HG02623 (cell line): ENCODE measurements around the gene GRM5.
"Not testable (repeated sequence)": the region's sequence is repeated elsewhere in the genome, so short reads cannot be mapped to it uniquely, and the experiment has no call there.

Source experiments
- ATAC-seq: cut with Tn5 transposase; IDR thresholded peaks from one replicate; pipeline ENCODE4 v1.9.1; 2021; ENCODE audit warnings: moderate library complexity; ENCODE audit not compliant: unreplicated experiment

GRM5 gene

DNA sequence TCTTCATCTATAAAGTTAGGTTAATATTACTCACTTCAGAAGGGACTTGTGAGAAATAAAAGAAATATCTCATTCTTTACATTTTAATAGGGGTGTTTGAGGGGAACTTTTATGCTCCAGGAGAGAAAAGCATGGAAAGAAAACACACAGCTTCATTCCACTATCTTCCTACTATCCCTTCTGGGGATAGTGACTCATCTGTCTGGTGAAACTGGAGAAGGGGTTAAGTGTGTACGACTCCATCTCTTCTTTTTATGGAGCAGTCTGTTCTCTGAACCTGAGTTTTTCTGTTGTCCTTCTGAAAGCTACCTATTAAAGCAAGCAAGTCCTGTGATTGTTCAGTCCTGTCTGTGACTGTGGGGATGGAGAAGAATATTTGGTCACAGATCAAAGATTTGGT, 227.6 kb downstream of the GRM5 start:
- not testable (repeated sequence) for ATAC-seq

GRCh38 chr11:88835709-88836108, 230.1 kb downstream of the GRM5 start:
- not testable (repeated sequence) for ATAC-seq

GRCh38 chr11:88831303-88831890, 234.4 kb downstream of the GRM5 start:
- ATAC-seq: no peak

DNA sequence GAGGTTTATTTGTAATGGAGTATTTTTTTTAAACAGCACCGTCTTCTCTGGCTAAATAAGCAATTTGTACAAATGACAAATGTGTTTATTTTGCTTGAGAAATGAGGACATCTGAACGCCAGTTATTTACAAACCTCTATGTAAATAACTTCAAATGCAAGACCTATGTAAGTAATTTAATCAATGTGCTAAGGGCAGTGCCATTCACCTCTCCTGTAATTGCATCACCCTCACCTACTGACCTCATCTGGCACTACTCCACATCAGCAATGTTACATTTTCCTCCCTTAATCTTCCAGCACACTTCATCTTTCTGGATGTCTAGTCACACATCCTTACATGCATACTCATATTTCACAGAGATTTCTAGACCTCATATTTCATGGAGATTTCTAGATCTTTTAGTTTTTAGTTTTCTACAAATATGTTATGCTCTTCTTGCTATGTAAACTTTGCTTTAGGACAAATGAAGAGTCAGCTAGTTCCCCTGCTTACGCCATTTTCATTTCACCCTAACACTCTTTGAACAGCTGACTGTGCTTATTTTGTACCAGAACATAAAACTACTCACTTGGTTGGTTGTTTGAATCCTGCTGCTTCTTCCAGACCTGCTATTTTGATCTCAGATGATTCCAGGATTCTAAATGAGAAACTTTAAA, 238.6 kb downstream of the GRM5 start:
- no peak for ATAC-seq

DNA sequence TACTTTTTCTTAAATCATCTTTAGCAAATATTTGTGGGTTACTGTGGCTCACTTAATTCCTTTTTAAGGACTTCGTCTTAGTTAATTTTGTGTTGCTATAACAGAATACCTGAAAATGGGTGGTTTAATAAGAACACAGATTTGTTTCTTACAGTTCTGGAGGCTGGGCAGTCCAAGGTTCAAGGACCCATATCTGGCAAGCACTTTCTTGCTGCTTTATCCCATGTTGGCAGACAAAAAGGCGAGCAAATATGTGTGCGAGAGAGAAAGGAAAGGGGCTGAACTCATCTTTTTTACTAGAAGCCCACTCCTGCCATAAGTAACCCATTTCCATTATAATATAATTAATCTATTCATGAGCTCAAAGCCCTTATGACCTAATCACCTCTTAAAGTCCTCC, 246.2 kb downstream of the GRM5 start:
- no peak for ATAC-seq

GRCh38 chr11:88818978-88819377, 246.8 kb downstream of the GRM5 start:
- no peak for ATAC-seq

DNA sequence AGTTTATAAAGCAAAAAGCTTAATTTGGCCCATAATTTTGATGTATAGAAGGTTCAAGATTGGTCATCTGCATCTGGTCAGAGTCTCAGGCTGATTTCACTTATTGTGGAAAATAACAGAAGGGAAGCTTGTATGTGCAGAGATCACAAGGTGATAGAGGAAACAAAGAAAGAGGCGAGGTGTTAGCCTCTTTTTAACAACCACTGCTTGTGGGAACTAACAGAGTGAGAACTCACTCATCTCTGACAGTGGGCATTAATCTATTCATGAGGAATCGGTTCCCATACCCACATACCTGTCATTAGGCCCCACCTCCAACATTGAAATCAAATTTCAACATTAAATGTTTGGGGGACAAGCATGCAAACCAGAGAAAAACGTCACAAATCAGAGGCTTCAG, 250.3 kb downstream of the GRM5 start:
- no peak for ATAC-seq

- peak; percentile 50 for ATAC-seq
Measured at GRCh38 chr11:88814076-88814475, 251.7 kb downstream of the GRM5 start.

DNA sequence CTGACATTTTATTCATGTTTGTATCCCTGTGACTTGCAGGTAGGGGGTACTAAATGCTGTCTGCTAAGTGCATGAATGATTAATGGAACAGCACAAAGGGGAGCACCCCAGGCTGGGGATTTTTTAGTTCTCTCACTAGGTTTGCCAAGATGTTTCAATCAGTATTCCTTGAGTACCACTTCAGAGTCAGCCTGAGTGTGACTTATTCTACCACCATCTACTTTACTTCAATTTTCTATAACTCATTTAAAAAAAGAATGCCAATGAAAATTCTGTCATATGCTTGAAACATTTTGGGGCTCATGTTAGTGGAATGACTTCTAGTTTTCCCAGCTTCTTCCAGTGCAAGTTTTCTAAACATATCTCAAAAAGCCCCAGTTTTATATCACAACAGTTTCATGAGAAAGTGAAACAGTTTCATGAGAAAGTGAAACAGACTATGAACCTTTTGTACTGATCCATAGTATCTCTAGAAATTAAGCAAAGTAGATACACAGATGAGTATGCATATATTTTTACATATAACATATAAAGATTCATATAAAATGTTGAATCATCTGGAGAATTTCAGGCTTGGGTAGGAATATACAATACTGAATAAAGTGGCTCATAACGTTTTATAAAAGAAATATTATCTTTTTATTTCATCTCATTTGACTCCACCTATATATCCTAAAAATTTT, 252.4 kb downstream of the GRM5 start:
- peak; percentile 80 for ATAC-seq

- ATAC-seq: no peak
Measured at GRCh38 chr11:88810420-88811097, 255.2 kb downstream of the GRM5 start.

- no peak for ATAC-seq
Measured at GRCh38 chr11:88809126-88809525, 256.7 kb downstream of the GRM5 start.

DNA sequence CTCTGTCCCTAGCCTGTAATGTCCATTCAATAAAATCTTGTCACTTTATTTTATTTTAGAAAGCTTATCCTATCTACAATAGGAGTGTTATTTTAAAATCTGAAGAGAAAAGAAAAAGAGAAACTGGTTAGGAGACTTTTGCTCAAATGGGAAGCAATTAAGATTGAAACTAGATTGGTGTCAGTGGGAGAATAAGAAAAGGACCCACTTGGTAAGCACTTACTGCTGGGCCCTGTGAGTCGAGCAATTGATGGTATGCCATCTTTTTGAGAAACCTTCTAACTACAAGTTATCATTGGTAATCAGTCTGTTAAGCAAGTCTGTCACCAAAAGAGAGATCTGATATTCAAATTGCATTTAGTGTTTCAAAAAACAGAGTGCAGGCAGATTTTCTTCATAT, 258.4 kb downstream of the GRM5 start:
- ATAC-seq: no peak

- ATAC-seq: no peak
Measured at GRCh38 chr11:88806410-88806809, 259.4 kb downstream of the GRM5 start.

- ATAC-seq: no peak
Measured at GRCh38 chr11:88801484-88802123, 264.2 kb downstream of the GRM5 start.

DNA sequence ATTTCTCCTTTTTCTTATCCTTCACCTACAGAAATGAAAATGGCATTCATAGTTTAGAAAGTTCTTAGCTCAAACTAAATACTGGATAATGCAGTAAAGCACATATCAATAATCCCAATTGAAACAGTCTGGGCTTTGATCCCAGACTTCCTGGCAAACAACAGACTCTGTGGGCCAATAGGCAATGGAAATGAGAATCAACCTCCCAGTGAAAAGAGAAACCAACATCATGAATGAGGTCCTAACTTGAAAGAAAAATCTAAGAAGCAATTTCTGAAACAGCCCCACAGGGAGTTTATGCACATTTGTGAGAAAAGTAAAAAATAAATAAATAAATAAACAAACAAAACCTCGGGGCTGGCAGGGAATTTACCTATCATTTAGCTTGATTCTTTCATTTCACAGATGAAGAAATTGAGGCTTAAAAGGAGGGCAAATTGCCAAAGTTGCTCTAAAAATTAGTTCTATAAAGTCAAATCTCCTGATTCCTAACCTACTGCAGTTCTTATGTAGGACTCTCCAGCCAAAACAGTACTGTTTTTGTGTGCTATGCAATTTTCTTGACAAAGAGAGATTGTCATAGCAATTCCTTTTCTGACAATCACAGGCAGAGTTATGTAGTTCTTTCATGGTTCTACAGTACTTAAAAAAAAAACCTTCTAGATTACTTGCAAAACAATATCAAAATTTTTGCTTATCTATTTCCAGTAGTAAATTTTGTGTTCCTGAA, 265.8 kb downstream of the GRM5 start:
- ATAC-seq: no peak

DNA sequence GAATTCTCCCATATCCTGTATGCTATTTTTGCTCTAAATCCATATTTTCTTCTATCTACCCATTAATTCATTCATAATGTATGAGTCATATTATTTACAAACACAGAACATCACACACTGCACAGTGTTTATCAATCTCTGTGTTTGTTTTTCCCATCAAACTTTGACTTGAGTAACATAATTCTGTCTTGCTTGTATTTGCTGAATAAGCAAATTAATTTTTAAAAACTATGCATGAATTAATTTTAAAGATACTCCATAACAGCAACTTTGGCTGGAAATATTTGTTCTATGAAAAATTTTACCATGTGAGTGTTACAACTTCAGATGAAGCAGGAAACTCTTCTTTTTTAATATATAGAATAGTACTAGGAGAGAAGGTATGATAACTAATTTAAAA, 275.6 kb downstream of the GRM5 start:
- no peak for ATAC-seq

- no peak for ATAC-seq
Measured at GRCh38 chr11:88779577-88779976, 286.2 kb downstream of the GRM5 start.

DNA sequence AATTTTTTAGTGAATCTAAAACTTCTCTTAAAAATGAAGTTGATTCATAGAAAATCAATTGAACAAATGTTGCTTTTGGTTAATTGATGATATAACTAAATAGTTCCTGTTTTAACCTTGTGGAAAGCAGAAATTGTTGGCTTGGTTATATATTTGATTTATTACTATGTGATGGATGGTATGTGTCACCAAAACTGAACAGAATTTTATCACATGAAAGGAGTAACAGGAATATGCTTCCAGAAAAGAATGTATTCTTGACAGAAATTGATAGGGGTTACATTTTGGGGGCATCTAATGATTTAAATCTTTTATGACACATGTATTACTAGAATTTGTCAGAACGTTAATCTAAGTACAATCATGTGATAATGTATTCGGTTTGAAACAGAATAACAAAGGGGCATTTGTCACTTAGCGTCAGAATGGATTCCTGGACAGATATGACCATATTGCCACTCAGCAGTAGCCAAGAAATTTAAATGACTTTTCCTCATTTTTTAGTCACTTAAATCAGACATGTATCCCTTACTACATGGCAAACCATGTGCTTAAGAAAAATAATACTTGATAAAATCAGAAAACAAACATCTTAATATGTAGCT, 295.2 kb downstream of the GRM5 start:
- no peak for ATAC-seq

DNA sequence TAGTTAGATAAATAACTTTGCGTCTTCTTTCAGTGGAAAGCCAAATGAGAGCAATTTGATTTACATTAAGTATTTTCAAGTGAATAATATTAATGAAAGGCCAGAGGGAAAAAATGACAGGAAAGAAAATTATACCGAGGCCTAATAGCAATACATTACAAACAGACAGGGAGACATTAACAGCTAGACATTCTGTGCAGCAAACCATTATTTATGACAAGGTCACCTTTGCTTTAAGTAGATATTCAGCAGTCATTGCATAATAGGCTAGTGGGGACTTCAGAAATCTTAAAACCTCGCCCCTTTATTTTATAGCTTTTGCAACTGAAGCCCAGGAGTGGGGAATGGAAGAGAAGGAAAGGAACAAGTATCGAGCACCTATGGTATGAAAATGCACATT, 321.6 kb downstream of the GRM5 start:
- ATAC-seq: no peak

DNA sequence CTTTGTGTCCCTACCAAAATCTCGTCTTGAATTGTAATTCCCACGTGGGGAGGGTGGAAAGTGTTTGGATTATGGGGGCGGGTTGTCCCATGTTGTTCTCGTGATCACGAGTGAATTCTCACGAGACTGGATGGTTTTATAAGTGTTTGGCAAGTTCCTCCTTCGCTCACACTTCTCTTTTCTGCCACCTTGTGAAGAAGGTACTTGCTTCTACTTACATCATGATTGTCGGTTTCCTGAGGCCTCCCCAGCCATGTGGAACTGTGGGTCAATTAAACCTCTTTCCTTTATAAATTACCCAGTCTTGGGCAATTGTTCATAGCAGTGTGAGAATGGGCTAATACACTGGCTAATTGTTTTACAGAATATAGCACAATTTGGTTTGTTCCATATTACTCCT, 326.3 kb downstream of the GRM5 start:
- no peak for ATAC-seq
